PC-3 (cell line): ENCODE measurements around the gene PTPRE. TPM values are rescaled to one million over a fixed set of nuclear protein-coding genes. Genes with fewer than 3 reads are reported as not detected.

ENCODE experiments used
- ATAC-seq: fragments of 200-7000 bp; cut with Tn5 transposase; 2 replicates; pipeline ENCODE4 v1.9.1; 2020; ENCODE audit warnings: mild to moderate bottlenecking, moderate library complexity
- BruUV-seq: library from RNA; stranded (reverse); fragments of 400-500 nt; replicated peaks from 2 replicates; lab custom pipeline; 2021; lab: Mats Ljungman, UMichigan
- CTCF ChIA-PET: fragments of 300-600 bp; sonication (Branson Sonifier 250); formaldehyde crosslinking; loops from one replicate; lab custom pipeline; 2022; ENCODE audit warnings: antibody characterized with exemption; lab: Charles Lee
- POLR2A ChIA-PET: fragments of 300-600 bp; sonication (Branson Sonifier 250); formaldehyde crosslinking; loops from one replicate; lab custom pipeline; 2022; ENCODE audit warnings: antibody characterized with exemption; ENCODE audit not compliant: unreplicated experiment; lab: Charles Lee
- DNase-seq: peaks from one replicate; pipeline ENCODE4 v3.0.0-alpha.2; 2015
- H2AFZ ChIP-seq: fragments of 300-600 bp; sonication (generic); 2 replicates; pipeline ENCODE4 v1.6.0; 2016; ENCODE audit warnings: antibody characterized with exemption, low read length
- H3F3A ChIP-seq: fragments of 300-600 bp; sonication (generic); one replicate; pipeline ENCODE4 v1.6.0; 2017; ENCODE audit warnings: antibody characterized with exemption, low read length, control low read depth, mild to moderate bottlenecking; ENCODE audit not compliant: unreplicated experiment
- H3K27ac ChIP-seq: fragments of 300-600 bp; sonication (generic); 2 replicates; pipeline ENCODE4 v1.5.1; 2016; ENCODE audit warnings: mild to moderate bottlenecking, low read length
- H3K27me3 ChIP-seq: fragments of 300-600 bp; sonication (generic); 2 replicates; pipeline ENCODE4 v1.6.1; 2016; ENCODE audit warnings: low read length, mixed read lengths
- H3K36me3 ChIP-seq: fragments of 300-600 bp; sonication (generic); 2 replicates; pipeline ENCODE4 v1.6.1; 2016; ENCODE audit warnings: low read depth, mixed run types, low read length, mixed read lengths
- H3K4me1 ChIP-seq: fragments of 300-600 bp; sonication (generic); 2 replicates; pipeline ENCODE4 v1.5.1; 2016; ENCODE audit warnings: low read length; ENCODE audit not compliant: insufficient read depth
- H3K4me2 ChIP-seq: fragments of 300-600 bp; sonication (generic); 2 replicates; pipeline ENCODE4 v1.6.0; 2016; ENCODE audit warnings: low read length
- H3K4me3 ChIP-seq: fragments of 300-600 bp; sonication (generic); 2 replicates; pipeline ENCODE4 v1.5.1; 2016; ENCODE audit warnings: mild to moderate bottlenecking, low read length, mixed read lengths
- H3K79me2 ChIP-seq: fragments of 300-600 bp; sonication (generic); 2 replicates; pipeline ENCODE4 v1.6.1; 2017; ENCODE audit warnings: low read length, mixed read lengths
- H3K9ac ChIP-seq: fragments of 300-600 bp; sonication (generic); 2 replicates; pipeline ENCODE4 v1.6.0; 2016; ENCODE audit warnings: mild to moderate bottlenecking, low read length
- H3K9me2 ChIP-seq: fragments of 300-600 bp; sonication (generic); replicated peaks from 2 replicates; pipeline ENCODE4 v1.6.1; 2016; ENCODE audit warnings: mixed run types, low read length, mixed read lengths
- H3K9me3 ChIP-seq: fragments of 300-600 bp; sonication (generic); 2 replicates; pipeline ENCODE4 v1.6.1; 2016; ENCODE audit warnings: low read length, mixed read lengths
- H4K20me1 ChIP-seq: fragments of 300-600 bp; sonication (generic); 2 replicates; pipeline ENCODE4 v1.6.1; 2016; ENCODE audit warnings: low read length, mixed read lengths
- CTCF ChIP-seq: fragments of 300-600 bp; sonication (generic); conservative IDR thresholded peaks from 2 replicates; pipeline ENCODE4 v1.5.1; 2017; ENCODE audit warnings: antibody characterized with exemption, low read depth, mild to moderate bottlenecking, low read length
- EZH2 ChIP-seq: fragments of 300-600 bp; sonication (generic); IDR thresholded peaks from one replicate; pipeline ENCODE4 v1.6.1; 2017; ENCODE audit warnings: antibody characterized with exemption, mild to moderate bottlenecking, low read length; ENCODE audit not compliant: unreplicated experiment
- EZH2phosphoT487 ChIP-seq: fragments of 300-600 bp; sonication (generic); IDR thresholded peaks from 2 replicates; pipeline ENCODE4 v1.6.1; 2018; ENCODE audit warnings: mild to moderate bottlenecking, antibody characterized with exemption, low read length, borderline replicate concordance
- intact Hi-C: fragments of 100-400 bp; cut with micrococcal nuclease; formaldehyde crosslinking; loops from 2 replicates; pipeline ENCODE4 v1.9.0; 2023
- total RNA-seq: library from RNA; depleted of rRNA; stranded (reverse); fragments of >200 nt; gene quantifications from 2 replicates; pipeline ENCODE4 v1.2.3, GENCODE V29; 2014

Gene PTPRE
- total RNA-seq, 1 experiment from 2014 or later = 3.1 TPM

- H3K9me3 ChIP-seq = no peaks in the 10 kb centered on the region
- no peak overlapping the region for H3K27ac ChIP-seq
- ATAC-seq = no peak
- H3K4me2 ChIP-seq = no peak overlapping the region
- H3K36me3 ChIP-seq = no peaks in the 10 kb centered on the region
- TF ChIP-seq EZH2 (no peak), EZH2phosphoT487 (no peak), CTCF (no peak)
- no peaks in the 10 kb centered on the region for H3K79me2 ChIP-seq
- H3K27me3 ChIP-seq = no peaks in the 10 kb centered on the region
- H3K9ac ChIP-seq = no peak overlapping the region
- H4K20me1 ChIP-seq = no peaks in the 10 kb centered on the region
- ChIA-PET POLR2A (no interaction called here), CTCF (no interaction called here)
- no peak for DNase-seq
- H3F3A ChIP-seq = no peaks in the 10 kb centered on the region
- intact Hi-C loops = no loop called here
- no peaks in the 10 kb centered on the region for H3K9me2 ChIP-seq
- no peak overlapping the region for H3K4me3 ChIP-seq
- H2AFZ ChIP-seq = no peak overlapping the region
- BruUV-seq = no TSS peak
- no peaks in the 10 kb centered on the region for H3K4me1 ChIP-seq
Observed at GRCh38 chr10:128087146-128087883, 180.4 kb downstream of the PTPRE start.

- Histone ChIP-seq H4K20me1 (no peaks in the 10 kb centered on the region), H3K4me3 (no peak overlapping the region), H3K36me3 (no peaks in the 10 kb centered on the region), H3K27me3 (no peaks in the 10 kb centered on the region), H3K79me2 (no peaks in the 10 kb centered on the region), H3K4me1 (no peaks in the 10 kb centered on the region), H3K27ac (no peak overlapping the region), H3K4me2 (no peak overlapping the region), H3F3A (no peaks in the 10 kb centered on the region), H3K9me2 (no peaks in the 10 kb centered on the region), H3K9ac (no peak overlapping the region), H3K9me3 (no peaks in the 10 kb centered on the region), H2AFZ (no peak overlapping the region)
- CTCF ChIA-PET = no interaction called here
- peak; percentile 55 for ATAC-seq
- POLR2A ChIA-PET = no interaction called here
- intact Hi-C loops = no loop called here
- peak; percentile 29 for DNase-seq
- no peak for TF ChIP-seq EZH2phosphoT487
- peak; percentile 40 for TF ChIP-seq CTCF
- no TSS peak for BruUV-seq
Observed at GRCh38 chr10:128087884-128088709, 181.2 kb downstream of the PTPRE start.
